Astrocyte of the cerebellum (primary cell): ENCODE measurements around the gene AAK1.

ENCODE experiments used
- DNase-seq: peaks from one replicate; pipeline ENCODE4 v3.0.0-alpha.2; 2011; ENCODE audit warnings: low read depth
- H3K4me3 ChIP-seq: 2 replicates; pipeline ENCODE4 v1.5.1; 2011; ENCODE audit warnings: mild to moderate bottlenecking, low read depth, low read length, moderate library complexity
- in situ Hi-C: cut with HindIII; loops from 2 replicates; pipeline ENCODE4 v1.10.0; 2017; ENCODE audit warnings: low sequenced_read_pairs
- TF ChIP-seq, protein P1 (sequence below): IDR thresholded peaks from 2 replicates; pipeline ENCODE4 v1.5.1; 2012; ENCODE audit warnings: low read length, low read depth, moderate library complexity, mild to moderate bottlenecking; ENCODE audit errors: missing control alignments

Gene AAK1

DNA sequence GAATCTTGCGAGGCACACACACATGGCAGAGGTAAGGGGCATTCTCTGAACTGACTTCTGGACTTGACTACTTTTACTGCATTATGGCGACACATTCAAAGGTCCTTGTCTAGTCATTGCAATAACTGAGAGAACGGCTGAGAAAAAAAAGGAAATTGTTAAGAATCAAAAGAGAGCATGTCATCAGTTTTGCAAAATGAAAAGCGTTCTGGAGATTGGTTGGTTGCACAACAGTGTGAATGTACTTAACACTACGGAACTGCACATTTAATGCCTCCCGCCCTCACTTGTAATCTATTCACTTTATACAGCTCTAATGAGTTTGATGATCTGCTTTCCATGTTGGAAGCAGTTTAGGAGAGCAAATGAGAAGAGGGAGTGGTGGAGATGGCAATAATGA lies 137.8 kb downstream of the AAK1 start:
- TF ChIP-seq, protein P1, sequence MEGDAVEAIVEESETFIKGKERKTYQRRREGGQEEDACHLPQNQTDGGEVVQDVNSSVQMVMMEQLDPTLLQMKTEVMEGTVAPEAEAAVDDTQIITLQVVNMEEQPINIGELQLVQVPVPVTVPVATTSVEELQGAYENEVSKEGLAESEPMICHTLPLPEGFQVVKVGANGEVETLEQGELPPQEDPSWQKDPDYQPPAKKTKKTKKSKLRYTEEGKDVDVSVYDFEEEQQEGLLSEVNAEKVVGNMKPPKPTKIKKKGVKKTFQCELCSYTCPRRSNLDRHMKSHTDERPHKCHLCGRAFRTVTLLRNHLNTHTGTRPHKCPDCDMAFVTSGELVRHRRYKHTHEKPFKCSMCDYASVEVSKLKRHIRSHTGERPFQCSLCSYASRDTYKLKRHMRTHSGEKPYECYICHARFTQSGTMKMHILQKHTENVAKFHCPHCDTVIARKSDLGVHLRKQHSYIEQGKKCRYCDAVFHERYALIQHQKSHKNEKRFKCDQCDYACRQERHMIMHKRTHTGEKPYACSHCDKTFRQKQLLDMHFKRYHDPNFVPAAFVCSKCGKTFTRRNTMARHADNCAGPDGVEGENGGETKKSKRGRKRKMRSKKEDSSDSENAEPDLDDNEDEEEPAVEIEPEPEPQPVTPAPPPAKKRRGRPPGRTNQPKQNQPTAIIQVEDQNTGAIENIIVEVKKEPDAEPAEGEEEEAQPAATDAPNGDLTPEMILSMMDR: no peak
- in situ Hi-C loops: no loop called here
- no peak overlapping the region for H3K4me3 ChIP-seq
- no peak for DNase-seq

DNA sequence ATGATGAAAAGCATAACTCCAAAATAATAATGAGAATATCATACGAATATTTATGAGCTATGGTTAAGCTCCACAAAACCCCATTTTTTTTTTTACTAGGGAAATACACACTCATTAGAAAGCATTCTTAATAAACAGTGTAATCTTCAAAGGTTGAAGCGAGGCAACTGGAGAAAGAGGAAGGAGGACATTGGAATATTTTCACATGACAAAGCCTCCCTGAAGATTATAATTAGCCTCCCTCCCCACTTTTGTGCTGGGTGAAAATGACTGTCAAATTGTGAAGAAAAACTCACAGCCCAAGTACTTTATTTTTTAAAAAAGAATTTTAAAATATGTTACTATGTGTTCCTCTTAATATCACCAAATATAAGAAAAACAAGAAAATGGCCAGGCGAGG lies 142.2 kb downstream of the AAK1 start:
- TF ChIP-seq, protein P1: no peak
- H3K4me3 ChIP-seq: no peak overlapping the region
- no peak for DNase-seq
- in situ Hi-C loops: no loop called here

GRCh38 chr2:69499966-69500365 lies 143.6 kb downstream of the AAK1 start:
- in situ Hi-C loops: no loop called here
- TF ChIP-seq, protein P1: no peak
- DNase-seq: no peak
- no peak overlapping the region for H3K4me3 ChIP-seq

- TF ChIP-seq, protein P1: no peak
- H3K4me3 ChIP-seq: no peak overlapping the region
- no peak for DNase-seq
- in situ Hi-C loops: no loop called here
Measured at GRCh38 chr2:69499242-69499641, 144.3 kb downstream of the AAK1 start.

DNA sequence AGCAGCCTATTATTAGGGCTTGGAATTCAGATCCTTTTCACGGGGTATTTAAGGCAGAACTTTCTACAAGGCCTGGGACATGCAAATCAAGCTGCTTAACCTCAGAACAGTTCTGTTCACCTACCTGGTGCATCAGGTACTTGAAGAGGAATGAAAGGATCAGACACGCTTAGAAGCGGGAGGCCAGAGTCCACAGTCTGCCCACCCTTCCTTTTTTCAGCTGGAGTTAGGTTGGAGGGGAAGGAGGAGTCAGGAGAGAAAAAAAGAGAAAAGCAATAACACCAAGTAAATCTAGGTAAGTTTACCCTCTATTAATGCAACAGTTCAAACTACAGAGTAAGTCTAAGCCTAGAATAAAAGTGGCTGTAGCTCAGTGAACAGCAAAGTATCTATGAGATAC lies 147.7 kb downstream of the AAK1 start:
- in situ Hi-C loops: no loop called here
- no peak overlapping the region for H3K4me3 ChIP-seq
- no peak for DNase-seq
- TF ChIP-seq, protein P1: no peak

DNA sequence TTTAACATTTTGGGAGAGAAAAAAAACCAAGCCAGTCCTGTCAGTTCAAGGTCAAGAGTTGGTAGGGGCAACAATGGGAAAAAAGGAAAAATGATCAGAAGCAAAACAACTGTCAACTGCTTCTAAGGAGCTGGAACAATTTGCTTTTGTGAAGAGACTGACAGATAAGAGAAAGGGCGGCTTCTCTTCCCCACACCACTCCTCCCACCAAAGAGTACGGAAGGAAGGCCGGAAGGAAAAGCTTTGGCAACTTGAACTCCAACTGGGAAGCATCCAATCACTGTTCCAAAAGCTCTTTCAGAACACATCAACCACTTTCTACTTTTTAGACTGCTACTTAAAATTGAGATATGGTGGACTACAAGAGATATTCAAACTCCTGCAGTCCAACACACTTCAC lies 148.5 kb downstream of the AAK1 start:
- in situ Hi-C loops: no loop called here
- no peak overlapping the region for H3K4me3 ChIP-seq
- TF ChIP-seq, protein P1: no peak
- no peak for DNase-seq

DNA sequence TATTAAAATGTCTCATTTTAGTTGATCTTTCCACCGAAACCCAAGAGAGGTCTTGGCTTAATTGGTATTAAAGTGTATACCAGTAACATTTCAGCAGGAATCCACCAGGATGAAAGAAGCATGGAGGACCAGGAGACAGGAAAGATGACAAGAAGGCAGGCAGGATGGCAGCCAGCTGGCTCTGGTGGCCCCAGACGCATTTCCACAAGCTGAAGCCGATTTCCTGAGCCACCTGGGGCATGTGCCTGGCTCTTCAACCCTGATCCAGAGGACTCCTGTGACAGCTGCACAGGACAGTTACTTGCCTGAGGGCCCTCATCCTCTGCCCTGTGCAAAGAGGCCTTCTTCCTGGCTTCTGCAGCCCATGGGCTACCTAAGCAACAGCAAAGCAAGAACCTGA lies 149.4 kb downstream of the AAK1 start:
- H3K4me3 ChIP-seq: no peak overlapping the region
- DNase-seq: no peak
- TF ChIP-seq, protein P1: no peak
- in situ Hi-C loops: no loop called here
